HCT116 (cell line): ENCODE data around the gene SLC25A1. TPM values are rescaled to one million over a fixed set of nuclear protein-coding genes. Genes with fewer than 3 reads are reported as not detected.

ENCODE experiments used
- ATAC-seq: fragments of 200-7000 bp; cut with Tn5 transposase; 2 replicates; pipeline ENCODE4 v1.9.1; 2020; ENCODE audit warnings: mild to moderate bottlenecking, moderate library complexity
- BruUV-seq: library from RNA; stranded (reverse); fragments of 400-500 nt; replicated peaks from 2 replicates; lab custom pipeline; 2021; lab: Mats Ljungman, UMichigan
- CTCF ChIA-PET: fragments of 300-600 bp; sonication (Branson Sonifier 250); formaldehyde crosslinking; loops from one replicate; lab custom pipeline; 2021; ENCODE audit warnings: antibody characterized with exemption; lab: Charles Lee
- POLR2A ChIA-PET: fragments of 300-600, 350-600 bp; sonication (Branson Sonifier 250); formaldehyde crosslinking; loops from one replicate; lab custom pipeline; 2021; ENCODE audit warnings: antibody characterized with exemption; lab: Charles Lee
- RAD21 ChIA-PET, 2 experiments: fragments of 300-600 bp; sonication (Branson Sonifier 250); formaldehyde crosslinking; loops; one replicate each; lab custom pipeline; 2023; ENCODE audit warnings: low total read pairs in 2 of 2; ENCODE audit not compliant: uncharacterized antibody in 2 of 2, unreplicated experiment in 2 of 2, low non-redundant PET in 1 of 2; lab: Charles Lee
- DNase-seq: peaks from one replicate; pipeline ENCODE4 v3.0.0-alpha.2; 2010; ENCODE audit warnings: low read depth, low spot score
- H2AFZ ChIP-seq: fragments of 200-600 bp; shearing (Covaris generic), sonication (generic); 2 replicates; pipeline ENCODE4 v1.6.1; 2017; ENCODE audit warnings: low read depth, mixed run types, mixed read lengths, antibody characterized with exemption, low read length; ENCODE audit not compliant: poor library complexity, severe bottlenecking
- H3K27ac ChIP-seq: 2 replicates; pipeline ENCODE4 v1.5.1; 2012; ENCODE audit warnings: low read depth, low read length
- H3K27me3 ChIP-seq: fragments of 200-600 bp; sonication (generic); 2 replicates; pipeline ENCODE4 v1.6.1; 2016; ENCODE audit warnings: mixed run types, low read length, mixed read lengths; ENCODE audit not compliant: insufficient read depth
- H3K36me3 ChIP-seq, 2 experiments: fragments of 200-500 bp in 1 of 2; fragments of 200-600 bp in 1 of 2; sonication (Bioruptor generic) in 1 of 2; sonication (generic) in 1 of 2; 2 replicates each; pipeline versions ENCODE4 v1.5.1 to v1.6.1; 2014 to 2016; ENCODE audit warnings: low read length in 2 of 2, inconsistent platforms in 1 of 2, mixed read lengths in 1 of 2, mixed run types in 1 of 2; ENCODE audit not compliant: insufficient read depth in 2 of 2, control insufficient read depth in 1 of 2
- H3K4me1 ChIP-seq, 2 experiments: fragments of 200-600 bp in 1 of 2; sonication (generic) in 1 of 2; 2 replicates each; pipeline versions ENCODE4 v1.5.1 to v1.6.1; 2012 to 2017; ENCODE audit warnings: low read length in 2 of 2, inconsistent platforms in 1 of 2, mild to moderate bottlenecking in 1 of 2, mixed read lengths in 1 of 2, mixed run types in 1 of 2, moderate library complexity in 1 of 2; ENCODE audit not compliant: insufficient read depth in 2 of 2, control insufficient read depth in 1 of 2
- H3K4me2 ChIP-seq: fragments of 200-600 bp; sonication (generic); 2 replicates; pipeline ENCODE4 v1.6.1; 2017; ENCODE audit warnings: mixed run types, low read length, mixed read lengths
- H3K4me3 ChIP-seq, 2 experiments: fragments of 200-600 bp in 1 of 2; sonication (generic) in 1 of 2; replicated peaks in 1 of 2; 2 replicates each; pipeline ENCODE4 v1.5.1; 2011 to 2016; ENCODE audit warnings: low read length in 2 of 2, control low read depth in 1 of 2, low read depth in 1 of 2, mild to moderate bottlenecking in 1 of 2, mixed read lengths in 1 of 2, mixed run types in 1 of 2
- H3K79me2 ChIP-seq: fragments of 200-600 bp; sonication (generic); 2 replicates; pipeline ENCODE4 v1.6.1; 2017; ENCODE audit warnings: mild to moderate bottlenecking, mixed run types, low read length, moderate library complexity, mixed read lengths; ENCODE audit not compliant: insufficient read depth
- H3K9ac ChIP-seq: fragments of 200-600 bp; sonication (generic); 2 replicates; pipeline ENCODE4 v1.6.1; 2016; ENCODE audit warnings: low read length, mixed read lengths
- H3K9me2 ChIP-seq: fragments of 200-600 bp; sonication (generic), shearing (Covaris generic); 2 replicates; pipeline ENCODE4 v1.6.1; 2017; ENCODE audit warnings: mixed run types, mild to moderate bottlenecking, moderate library complexity; ENCODE audit not compliant: insufficient read depth
- H3K9me3 ChIP-seq, 2 experiments: fragments of 200-500 bp in 1 of 2; fragments of 200-600 bp in 1 of 2; sonication (Bioruptor generic) in 1 of 2; sonication (generic) in 1 of 2; 2 replicates each; pipeline ENCODE4 v1.6.1; 2014 to 2017; ENCODE audit warnings: low read length in 2 of 2, mixed read lengths in 2 of 2, inconsistent platforms in 1 of 2, low read depth in 1 of 2, mild to moderate bottlenecking in 1 of 2, mixed run types in 1 of 2, moderate library complexity in 1 of 2; ENCODE audit not compliant: control insufficient read depth in 1 of 2, insufficient read depth in 1 of 2
- H4K20me1 ChIP-seq: fragments of 200-600 bp; sonication (generic), shearing (Covaris generic); 2 replicates; pipeline ENCODE4 v1.6.1; 2017; ENCODE audit warnings: mixed run types, mild to moderate bottlenecking, moderate library complexity; ENCODE audit not compliant: insufficient read depth
- CBX3 ChIP-seq: IDR thresholded peaks from 2 replicates; pipeline ENCODE4 v1.6.1; 2012; ENCODE audit warnings: low read depth
- CEBPB ChIP-seq: IDR thresholded peaks from 2 replicates; pipeline ENCODE4 v1.6.1; 2012; ENCODE audit warnings: low read depth
- EGR1 ChIP-seq: IDR thresholded peaks from 2 replicates; pipeline ENCODE4 v1.6.1; 2012; ENCODE audit warnings: low read depth
- ELF1 ChIP-seq: IDR thresholded peaks from 2 replicates; pipeline ENCODE4 v1.6.1; 2012; ENCODE audit warnings: low read depth, borderline replicate concordance
- EZH2 ChIP-seq: fragments of 200-600 bp; sonication (generic); IDR thresholded peaks from 2 replicates; pipeline ENCODE4 v1.6.1; 2017; ENCODE audit warnings: antibody characterized with exemption, mixed run types
- EZH2phosphoT487 ChIP-seq: fragments of 200-600 bp; IDR thresholded peaks from 2 replicates; pipeline ENCODE4 v1.6.1; 2018; ENCODE audit warnings: antibody characterized with exemption, borderline replicate concordance
- FOSL1 ChIP-seq: IDR thresholded peaks from 2 replicates; pipeline ENCODE4 v1.6.1; 2012; ENCODE audit warnings: low read depth
- JUND ChIP-seq: IDR thresholded peaks from 2 replicates; pipeline ENCODE4 v1.6.1; 2012
- POLR2A ChIP-seq: IDR thresholded peaks from 2 replicates; pipeline ENCODE4 v1.7.0; 2011; ENCODE audit warnings: borderline replicate concordance; ENCODE audit not compliant: insufficient read depth, insufficient read length; ENCODE audit errors: extremely low read depth
- POLR2AphosphoS5 ChIP-seq: IDR thresholded peaks from 2 replicates; pipeline ENCODE4 v1.6.1; 2011; ENCODE audit warnings: mild to moderate bottlenecking, low read depth, low read length, moderate library complexity
- RAD21 ChIP-seq: IDR thresholded peaks from 2 replicates; pipeline ENCODE4 v1.6.1; 2012; ENCODE audit warnings: low read depth, mild to moderate bottlenecking
- SIN3A ChIP-seq: IDR thresholded peaks from 2 replicates; pipeline ENCODE4 v1.6.1; 2012; ENCODE audit warnings: low read depth
- SP1 ChIP-seq: IDR thresholded peaks from 2 replicates; pipeline ENCODE4 v1.6.1; 2012; ENCODE audit warnings: low read depth
- SRF ChIP-seq: IDR thresholded peaks from 2 replicates; pipeline ENCODE4 v1.6.1; 2012; ENCODE audit warnings: low read depth
- TCF7L2 ChIP-seq: IDR thresholded peaks from 2 replicates; pipeline ENCODE4 v1.7.0; 2011; ENCODE audit warnings: borderline replicate concordance, inconsistent platforms; ENCODE audit not compliant: insufficient read depth, insufficient read length; ENCODE audit errors: extremely low read depth
- YY1 ChIP-seq: IDR thresholded peaks from 2 replicates; pipeline ENCODE4 v1.6.1; 2011; ENCODE audit warnings: low read length, low read depth, moderate library complexity, mild to moderate bottlenecking; ENCODE audit not compliant: insufficient replicate concordance; ENCODE audit errors: extremely low read depth
- ZFX ChIP-seq: fragments of 450-650 bp; IDR thresholded peaks from 2 replicates; pipeline ENCODE4 v1.6.1; 2017
- ZNF274 ChIP-seq: fragments of 200-500 bp; sonication (Bioruptor generic); IDR thresholded peaks from 2 replicates; pipeline ENCODE4 v1.6.1; 2014; ENCODE audit warnings: mild to moderate bottlenecking, low read depth, low read length, inconsistent platforms
- intact Hi-C: fragments of 100-400 bp; cut with micrococcal nuclease; formaldehyde crosslinking; loops from 2 replicates; pipeline ENCODE4 v1.10.0; 2022
- total RNA-seq: library from RNA; stranded (reverse); gene quantifications from one replicate; pipeline ENCODE4 v1.2.1, GENCODE V29; 2021; ENCODE audit not compliant: unreplicated experiment

SLC25A1 gene
- total RNA-seq, 1 experiment from 2014 or later = 146 TPM

DNA sequence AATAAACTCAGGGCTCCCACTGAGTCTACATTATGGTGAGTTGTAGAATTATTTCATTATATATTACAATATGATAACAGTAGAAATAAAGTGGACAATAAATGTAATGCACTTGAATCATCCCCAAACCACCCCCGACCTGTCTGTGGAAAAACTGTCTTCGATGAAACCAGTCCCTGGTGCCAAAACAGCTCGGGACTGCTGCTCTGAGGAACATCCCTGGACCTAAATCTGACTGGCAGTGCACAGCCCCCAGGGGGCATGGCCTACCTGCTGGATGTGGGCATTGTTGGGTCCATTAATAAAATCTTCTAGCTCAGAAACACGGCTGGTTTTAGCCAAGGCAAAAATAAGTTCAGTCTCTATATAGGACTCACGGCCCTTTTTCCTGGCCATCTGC lies 29.3 kb upstream of the SLC25A1 start:
- H4K20me1 ChIP-seq = no peaks in the 10 kb centered on the region
- no peaks in the 10 kb centered on the region for H3K79me2 ChIP-seq
- no peaks in the 10 kb centered on the region for H3K27me3 ChIP-seq
- H3K36me3 ChIP-seq = no peaks in the 10 kb centered on the region; a peak in 1 of 4 replicates
- CTCF ChIA-PET = no interaction called here
- no peak overlapping the region for H3K27ac ChIP-seq
- DNase-seq = no peak
- H3K4me2 ChIP-seq = no peak overlapping the region
- H3K4me3 ChIP-seq = no peak overlapping the region
- H3K4me1 ChIP-seq = no peaks in the 10 kb centered on the region
- ATAC-seq = no peak
- H3K9ac ChIP-seq = no peak overlapping the region
- POLR2A ChIA-PET = no interaction called here
- TF ChIP-seq JUND (no peak), ELF1 (no peak), ZNF274 (no peak), YY1 (no peak), SP1 (no peak), CBX3 (no peak), POLR2A (no peak), EGR1 (no peak), CEBPB (no peak), EZH2 (no peak), FOSL1 (no peak), POLR2AphosphoS5 (no peak), SIN3A (no peak), RAD21 (no peak), ZFX (no peak), SRF (no peak), TCF7L2 (no peak), EZH2phosphoT487 (no peak)
- no peaks in the 10 kb centered on the region for H3K9me2 ChIP-seq
- no TSS peak for BruUV-seq
- RAD21 ChIA-PET = no interaction called here
- no peaks in the 10 kb centered on the region for H3K9me3 ChIP-seq
- intact Hi-C loops = no loop called here
- no peak overlapping the region for H2AFZ ChIP-seq
